HG03342 (cell line): ENCODE results near the gene ONECUT1.
"Not testable (repeated sequence)": the region's sequence is repeated elsewhere in the genome, so short reads cannot be mapped to it uniquely, and the experiment has no call there.

ENCODE experiments used
- ATAC-seq: cut with Tn5 transposase; IDR thresholded peaks from one replicate; pipeline ENCODE4 v1.9.1; 2021; ENCODE audit warnings: mild to moderate bottlenecking, moderate library complexity; ENCODE audit not compliant: unreplicated experiment

The ONECUT1 gene

DNA sequence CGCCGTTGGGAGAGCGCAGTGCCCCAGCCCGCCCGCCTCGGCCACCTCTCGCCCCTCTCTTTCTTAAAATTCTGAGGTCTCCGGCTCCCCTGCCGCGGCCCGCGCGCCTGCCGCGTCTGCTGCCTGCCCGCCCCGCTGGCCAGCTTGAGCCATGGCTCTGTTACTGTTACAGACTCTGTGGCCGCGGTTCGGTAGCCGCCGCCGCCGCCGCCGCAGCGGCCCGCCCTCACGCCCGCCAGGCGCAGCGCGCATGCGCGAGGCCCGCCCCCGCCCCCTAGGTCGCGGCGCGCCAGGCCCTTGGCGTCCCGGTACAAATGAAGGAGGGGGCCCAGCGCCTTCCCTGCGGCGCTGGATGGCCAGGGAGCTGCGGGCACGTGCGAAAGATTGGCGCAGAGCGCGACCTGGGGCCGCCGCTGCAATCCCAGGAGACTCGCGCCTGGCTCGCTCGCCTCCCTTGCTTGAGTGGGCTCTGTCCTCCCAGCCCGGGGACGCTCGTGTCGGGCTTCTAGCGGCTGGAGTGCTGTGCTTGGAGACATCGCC is at the start of gene ONECUT1:
TSS of gene ONECUT1 (minus strand) at position 168 of the 540 bp plus-strand sequence. CDS start 452 bp downstream, outside the sequence.
- peak; percentile 68 for ATAC-seq

DNA sequence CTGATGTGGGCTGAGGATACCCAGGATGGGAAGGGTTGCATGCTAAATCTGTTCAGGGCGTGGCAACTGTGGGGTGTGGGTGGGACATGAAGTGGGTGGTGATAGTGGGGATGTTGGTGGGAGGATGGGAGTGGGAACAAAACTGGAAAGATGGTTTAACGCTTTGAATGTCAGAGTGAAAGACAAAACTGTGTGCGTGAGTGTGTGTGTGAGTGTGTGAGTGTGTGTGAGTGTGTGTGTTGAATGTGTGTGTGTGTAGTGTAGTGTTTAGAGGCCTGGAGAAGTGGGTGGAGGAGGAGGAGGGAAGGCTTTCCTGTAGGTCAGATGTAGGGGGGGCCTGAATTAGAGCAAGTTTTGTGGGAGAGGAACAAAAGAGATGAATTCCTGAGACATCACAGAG is 44.2 kb upstream of the ONECUT1 start:
- ATAC-seq: no peak

DNA sequence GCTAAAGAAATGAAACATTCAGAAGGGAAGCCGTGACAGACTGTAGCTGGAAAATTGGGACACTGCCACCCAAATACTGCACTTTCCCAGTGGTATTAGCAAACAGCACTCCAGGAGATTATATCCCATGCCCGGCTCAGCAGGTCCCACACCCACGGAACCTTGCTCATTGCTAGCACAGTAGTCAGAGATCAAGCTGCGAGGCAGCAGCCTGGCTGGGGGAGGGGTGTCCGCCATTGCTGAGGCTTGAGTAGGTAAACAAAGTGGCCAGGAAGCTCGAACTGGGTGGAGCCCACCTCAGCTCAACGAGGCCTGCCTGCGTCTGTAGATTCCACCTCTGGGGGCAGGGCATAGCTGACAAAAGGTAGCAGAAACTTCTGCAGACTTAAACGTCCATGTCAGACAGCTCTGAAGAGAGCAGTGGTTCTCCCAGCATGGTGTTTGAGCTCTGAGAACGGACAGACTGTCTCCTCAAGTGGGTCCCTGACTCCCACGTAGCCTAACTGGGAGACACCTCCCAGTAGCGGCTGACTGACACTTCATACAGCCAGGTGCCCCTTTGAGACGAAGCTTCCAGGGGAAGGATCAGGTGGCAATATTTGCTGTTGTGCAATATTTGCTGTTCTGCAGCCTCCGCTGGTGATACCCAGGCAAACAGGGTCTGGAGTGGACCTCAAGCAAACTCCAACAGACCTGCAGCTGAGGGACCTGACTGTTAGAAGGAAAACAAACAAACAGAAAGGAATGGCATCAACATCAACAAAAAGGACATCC is 34.2 kb upstream of the ONECUT1 start:
- ATAC-seq: not testable (repeated sequence)

DNA sequence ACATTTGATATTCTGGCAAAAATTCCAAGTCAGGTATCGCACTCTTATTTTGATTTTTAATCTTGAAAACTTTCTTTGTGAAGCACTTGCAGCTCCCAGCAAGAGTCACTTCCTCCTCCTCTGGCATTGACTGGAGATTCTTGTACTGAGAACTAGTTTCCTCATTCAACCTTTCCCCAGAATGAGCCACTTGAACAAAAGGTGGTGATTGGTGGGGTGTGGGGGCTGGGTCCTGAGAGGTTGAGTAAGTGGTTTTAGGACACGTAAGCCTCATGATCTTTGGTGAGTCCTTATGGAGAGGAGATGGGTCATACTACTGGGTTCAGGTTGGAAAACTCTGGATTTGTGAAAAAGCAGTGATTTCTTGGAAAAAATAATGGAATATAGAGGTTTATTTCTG is 32.3 kb upstream of the ONECUT1 start:
- ATAC-seq: no peak

DNA sequence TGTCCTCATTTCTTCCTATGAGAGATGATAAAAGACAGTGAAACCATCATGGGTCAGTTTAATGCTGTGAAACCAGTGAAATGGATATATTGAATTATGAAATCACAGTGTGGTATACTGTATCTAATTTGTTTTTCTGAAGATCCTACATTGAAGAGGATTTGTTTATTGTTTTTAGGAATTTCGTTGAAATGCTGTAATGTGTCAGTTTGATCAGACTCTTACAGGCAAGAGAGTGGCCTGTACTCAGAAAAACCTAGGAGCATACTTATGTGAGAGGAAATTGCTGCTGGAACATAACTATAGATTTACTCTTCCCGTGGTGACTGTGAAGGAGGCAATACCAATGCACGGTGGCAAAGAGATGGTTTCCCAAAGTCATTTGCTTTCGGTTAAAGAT is 29.1 kb upstream of the ONECUT1 start:
- no peak for ATAC-seq

DNA sequence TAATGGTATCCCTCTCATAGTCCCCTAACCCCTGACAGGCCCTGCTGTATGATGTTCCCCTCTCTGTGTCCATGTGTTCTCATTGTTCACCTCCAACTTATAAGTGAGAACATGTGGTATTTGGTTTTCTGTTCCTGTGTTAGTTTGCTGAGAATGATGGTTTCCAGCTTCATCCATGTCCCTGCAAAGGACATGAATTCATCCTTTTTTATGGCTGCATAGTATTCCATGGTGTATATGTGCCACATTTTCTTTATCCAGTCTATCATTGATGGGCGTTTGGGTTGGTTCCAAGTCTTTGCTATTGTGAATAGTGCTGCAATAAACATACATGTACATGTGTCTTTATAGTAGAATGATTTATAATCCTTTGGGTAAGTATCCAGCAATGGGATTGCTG is 25.8 kb upstream of the ONECUT1 start:
- ATAC-seq: not testable (repeated sequence)

DNA sequence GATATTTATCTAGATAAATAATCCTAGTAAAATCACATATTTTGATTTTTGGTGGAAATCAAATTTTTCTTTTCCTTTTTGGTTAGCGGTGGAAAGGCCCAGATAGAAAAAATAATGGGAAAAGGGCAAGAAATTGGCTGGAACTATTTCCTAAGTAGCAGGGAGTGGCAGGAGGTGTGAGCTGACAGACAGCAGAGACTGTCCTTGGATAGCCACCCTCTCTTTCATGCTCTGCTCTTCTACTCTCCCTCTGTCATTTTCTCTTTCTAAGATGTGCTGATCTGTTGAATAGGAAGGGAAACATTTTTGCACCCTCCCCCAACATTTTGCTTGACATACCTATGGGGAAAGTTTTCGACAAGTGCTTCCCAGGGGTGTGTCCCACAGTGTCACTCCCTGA is 18.9 kb upstream of the ONECUT1 start:
- no peak for ATAC-seq

DNA sequence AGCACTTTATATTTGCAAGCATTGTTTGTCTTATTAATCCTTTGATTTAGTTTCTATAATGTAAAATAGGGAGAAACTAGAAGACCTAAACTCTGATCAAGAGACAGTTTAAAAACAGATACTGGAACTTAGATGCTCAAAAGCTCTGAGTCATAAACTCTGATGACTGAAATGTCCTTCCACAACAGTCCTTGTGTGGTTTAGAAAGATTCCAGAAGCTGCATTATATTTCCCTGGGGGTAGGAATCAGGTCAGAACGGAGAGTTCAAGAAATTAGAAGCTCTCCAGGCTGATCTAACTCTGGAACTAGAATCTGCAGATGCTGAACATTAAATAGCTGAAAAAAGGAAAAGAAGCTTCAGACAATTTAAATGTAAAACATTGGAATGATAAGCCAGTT is 18.3 kb upstream of the ONECUT1 start:
- no peak for ATAC-seq

DNA sequence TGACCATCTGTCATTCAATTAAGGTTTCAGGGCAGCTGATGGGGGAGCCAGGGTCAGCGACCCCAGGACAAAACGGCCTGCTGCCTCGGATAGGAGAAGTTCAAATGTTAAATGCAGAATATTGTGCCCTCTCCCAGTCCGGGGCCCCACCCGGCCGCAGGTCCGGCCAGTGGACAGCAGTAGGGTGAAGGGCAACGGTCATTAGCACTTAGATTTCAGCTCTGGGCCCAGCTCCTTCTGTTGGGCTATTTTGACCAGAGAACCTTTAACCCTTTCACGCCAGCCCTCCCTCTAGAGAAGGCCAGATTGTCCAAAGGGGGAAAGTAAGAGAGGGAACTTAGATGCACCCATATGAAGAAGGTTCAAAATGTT is 16.1 kb upstream of the ONECUT1 start:
- no peak for ATAC-seq

DNA sequence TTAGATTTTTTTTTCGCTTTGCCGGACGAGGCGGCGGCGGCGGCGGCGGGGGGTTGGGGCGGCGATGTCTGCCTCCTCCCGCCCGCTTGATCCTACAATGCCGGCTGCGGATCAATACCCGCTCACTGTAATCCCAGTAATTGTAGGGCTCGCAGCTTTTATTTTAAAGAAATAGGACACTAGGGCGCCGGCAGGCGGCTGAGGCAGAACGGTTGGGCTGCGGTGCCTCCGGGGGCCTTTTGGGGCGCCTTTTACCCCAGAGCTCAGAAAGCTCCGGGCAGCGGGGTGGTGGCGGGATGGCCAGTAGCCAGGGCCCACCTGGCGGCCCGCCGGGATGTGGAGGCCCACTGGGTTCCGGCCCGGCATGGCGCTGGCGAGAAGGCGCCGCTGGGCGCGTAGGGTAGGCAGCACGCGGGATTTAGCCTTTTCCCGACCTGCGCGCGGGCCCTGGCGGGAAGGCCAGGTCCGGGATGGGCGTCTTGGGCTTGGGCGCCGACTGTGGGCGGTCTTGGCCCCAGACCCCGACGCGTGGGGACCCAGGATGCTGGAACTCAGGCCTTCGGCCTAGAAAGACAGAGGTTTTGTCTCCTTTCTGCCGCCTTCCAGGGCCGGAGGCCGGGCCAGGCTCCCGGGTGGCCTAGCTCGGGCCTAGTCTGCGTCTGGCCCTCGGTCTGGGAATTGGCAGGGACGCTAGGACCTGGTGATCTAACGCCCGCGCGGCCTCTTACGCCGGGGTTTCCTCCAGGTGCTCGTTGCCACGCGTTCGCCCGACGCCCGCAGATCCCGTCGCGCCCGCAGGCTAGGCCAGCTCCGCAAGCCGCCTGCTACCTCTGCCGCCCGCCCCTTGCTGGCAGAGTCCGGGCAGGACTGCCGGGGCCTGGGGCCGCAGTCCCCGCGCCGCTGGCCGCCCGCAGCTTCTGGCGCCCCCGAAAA is 15.5 kb upstream of the ONECUT1 start:
- ATAC-seq: no peak

DNA sequence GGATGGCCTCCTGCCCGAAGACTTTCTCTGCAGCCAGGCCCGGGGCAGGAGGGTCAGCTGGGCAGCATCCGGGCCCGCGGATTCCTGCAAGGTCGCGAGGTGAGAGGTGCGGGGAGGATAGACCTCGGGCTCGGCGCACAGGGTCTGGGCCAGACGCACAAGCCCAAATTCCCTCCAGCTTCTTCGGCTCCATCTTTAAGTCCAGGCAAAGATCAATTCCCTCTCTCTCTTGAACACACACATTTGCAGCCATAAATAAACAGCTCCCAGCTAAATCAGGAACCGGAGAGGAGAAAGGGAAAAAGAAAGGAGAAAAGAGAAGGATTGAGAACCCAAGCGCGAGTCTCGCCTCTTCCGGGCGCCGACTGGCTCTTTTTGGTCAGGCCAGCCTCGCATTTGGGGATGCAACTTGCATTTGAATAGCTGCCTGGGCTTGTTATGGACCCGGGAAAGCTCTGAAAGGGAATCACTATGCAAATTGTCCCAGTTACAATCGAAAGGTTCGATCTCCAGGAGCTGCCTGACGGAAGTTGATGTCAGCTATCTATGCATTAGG is 14.5 kb upstream of the ONECUT1 start:
- no peak for ATAC-seq

DNA sequence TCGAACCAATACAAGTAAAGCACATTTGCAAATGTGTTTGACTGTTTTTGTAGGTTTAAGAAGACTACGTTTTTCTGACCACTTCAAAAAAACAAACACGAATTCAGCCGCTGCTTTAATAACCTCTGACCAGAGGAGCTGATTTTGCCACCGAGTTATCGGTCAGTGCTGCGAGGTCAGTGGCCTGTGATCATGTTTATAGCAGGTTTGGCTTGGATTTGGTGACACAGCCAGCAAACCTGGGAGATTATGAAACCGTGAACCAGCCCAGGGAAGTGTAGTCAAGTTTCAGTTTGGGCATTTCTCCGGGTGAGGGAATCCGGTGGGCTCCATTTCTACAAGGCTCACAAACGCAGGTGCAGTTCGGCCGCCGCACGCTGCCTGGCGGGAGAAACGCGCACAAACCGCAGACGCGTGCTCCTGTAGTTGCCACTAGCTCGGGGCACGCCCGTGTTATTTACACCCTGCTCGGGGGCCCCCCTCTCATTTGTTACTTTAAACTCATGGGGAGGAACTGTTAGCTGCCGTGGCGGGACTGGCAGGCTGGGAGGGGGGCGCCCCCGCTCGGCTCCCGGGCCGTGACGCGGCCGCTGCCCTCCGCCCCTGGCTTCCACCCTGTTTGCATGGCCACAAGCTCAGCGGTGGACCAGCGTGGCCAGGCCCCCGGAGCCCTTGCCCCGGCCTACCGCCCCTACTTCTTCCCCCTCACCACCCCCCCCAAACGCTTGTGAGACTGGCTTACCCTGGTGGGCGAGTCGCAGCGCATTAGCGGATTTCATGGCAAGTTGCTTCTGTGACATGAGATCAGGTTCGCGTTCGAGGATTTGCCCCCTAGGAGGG is 13.6 kb upstream of the ONECUT1 start:
- no peak for ATAC-seq

DNA sequence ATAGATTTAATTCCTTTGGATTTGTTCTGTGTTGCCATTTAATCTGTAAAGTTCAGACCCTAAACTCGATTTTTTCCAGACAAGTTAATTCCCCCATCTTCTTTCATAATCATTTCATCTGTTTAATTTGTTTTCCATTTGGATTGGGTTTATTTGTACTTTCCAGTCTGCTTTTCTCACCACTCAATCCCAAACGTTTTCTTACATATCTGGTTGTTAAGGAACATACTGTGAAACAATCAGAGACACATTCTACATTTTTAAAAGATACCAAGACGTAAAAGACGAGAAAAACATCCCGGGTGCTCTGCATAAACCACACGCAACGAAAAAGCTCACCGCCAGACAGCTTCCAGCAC is 13.0 kb upstream of the ONECUT1 start:
- no peak for ATAC-seq

DNA sequence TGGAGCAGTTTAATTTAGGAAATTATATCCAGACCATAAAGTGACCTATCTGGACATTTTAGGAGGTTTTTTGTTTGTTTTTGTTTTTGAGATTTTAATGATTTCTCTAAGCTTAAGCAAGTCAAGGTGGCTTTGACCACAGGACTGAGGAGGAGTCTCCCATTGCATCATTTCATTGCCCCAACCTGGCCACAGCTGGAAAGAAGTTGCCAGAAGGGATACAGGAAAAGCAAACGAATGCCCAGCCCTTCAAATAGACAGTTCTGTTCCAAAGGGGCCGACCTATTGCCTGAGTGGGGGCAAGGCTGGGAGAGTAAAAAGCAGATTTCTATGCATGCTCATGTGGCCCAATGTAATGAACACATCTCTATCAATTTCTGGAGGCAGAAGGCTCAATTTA is 12.0 kb upstream of the ONECUT1 start:
- no peak for ATAC-seq

DNA sequence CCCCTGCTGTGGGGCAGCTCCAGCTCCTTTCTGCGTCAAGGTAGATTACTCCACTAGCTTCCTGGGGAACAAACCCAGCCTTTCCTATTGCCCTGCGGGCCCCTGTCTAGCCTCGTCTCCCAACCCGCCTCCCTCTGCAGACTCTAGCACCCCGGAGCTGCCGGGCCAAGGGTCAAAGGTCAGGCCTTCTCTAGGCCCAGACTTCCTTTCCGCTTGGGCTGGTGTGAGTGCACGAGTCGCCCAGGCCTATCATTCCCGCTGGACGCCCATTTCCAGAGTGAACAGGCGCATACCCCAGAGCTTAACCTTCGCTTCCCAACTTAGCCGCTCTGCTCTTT is 11.6 kb upstream of the ONECUT1 start:
- ATAC-seq: no peak

DNA sequence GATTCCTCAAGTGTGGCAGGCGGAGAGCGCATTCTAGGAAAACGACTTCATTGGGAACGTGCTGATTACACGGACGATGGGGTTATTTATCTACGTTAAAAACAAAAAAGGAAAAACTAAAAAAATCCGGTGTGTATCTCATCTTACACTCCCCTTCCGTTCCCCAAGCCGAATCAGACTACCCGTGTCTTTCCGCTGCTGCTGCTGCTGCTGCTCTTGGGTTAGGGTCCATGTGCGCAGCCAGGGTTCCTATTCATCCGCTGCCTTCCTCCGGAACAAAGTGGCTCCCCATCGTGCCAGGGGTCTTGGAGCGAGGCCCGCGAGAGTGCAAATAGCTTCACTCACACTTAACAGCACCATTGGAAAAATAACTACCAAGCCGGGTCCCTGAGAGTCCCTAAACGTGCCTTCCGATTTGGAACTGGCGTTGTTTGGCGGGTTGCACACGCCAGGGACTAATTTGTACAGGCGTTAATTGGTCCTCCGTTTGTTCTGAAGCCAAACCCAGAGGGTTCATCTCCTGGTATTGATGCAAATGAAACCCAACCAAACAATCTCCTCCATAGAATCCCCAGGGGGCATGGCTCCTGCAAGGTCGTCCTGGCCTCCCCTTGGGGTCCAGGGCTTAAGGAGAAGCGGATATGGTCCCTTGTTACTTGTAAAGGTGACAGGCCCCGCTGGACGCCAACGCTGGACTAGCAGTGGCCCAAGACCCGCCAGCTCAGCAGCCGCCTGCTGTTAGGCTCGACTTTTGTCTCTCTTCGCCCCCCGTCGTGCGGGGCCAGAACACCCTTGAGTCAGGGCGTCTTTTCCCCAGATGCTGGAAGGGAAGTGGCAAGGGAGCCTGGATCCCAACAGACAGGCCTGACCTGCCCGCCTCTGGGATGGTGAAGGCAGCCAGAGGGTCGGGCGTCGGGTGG is 11.0 kb upstream of the ONECUT1 start:
- no peak for ATAC-seq

DNA sequence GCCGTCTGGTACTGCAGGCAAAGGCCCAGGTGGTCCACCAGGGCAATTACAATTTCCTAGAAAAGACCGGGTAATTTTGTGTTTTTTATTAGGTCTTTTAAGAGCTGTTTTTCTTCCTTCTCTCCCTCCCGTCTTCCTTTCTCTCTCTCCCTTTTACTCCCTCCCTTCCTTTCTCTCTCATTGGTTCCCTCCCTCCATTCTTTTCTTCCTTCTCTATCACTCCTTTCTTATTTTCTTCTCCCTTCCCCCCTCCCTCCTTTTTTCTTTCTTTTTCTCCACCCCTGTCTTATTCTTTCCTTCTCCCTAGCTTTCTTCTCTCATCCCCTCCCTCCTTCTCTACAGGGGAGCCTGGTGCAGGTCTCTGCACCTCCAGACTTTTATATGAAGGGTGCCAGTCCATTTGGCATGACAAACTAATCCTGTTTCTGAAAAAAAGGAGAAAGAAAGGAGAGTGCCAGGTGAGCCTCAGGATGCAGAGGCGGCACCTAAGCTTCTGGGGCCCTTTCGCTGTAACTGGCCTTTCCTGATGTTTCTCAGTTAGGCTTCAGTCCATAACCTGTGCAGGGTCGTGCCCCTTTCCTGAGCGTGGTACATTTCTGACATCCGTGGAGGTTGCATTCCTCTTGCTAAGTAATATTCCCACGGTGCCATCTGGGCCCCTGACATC is 9.1 kb upstream of the ONECUT1 start:
- ATAC-seq: no peak

DNA sequence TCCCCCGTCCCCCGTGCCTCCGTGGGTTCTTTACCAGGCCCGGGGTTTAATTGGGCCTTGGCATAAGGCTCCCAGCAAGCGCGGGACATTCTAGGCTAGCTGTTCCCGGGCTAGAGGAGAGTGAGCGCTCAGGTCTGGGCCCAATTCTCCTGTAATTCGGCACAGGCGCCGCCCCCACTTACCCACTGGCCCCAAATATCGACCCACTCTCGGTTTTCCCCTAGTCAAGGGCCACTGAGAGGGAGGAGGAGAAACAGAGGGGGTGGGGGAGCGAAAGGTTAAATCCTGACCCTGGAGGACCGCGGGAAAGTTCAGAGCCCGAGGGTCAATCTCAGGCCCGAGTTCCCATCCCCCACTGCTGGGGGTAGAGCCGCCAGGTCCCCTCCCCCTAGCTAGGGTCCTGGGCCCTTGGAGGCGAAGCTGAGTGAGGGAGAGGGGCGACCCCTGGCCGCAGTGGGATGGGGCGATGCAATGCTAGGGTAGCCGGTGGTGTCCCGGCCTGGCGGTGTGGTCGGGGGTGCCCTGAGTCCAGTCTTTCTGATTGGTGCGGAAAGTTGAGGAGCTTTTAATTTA is 8.5 kb upstream of the ONECUT1 start:
- no peak for ATAC-seq
